NCI-H526 (cell line): ENCODE data around the gene COPS6.

Experiments used
- DNase-seq, 2 experiments: peaks; one replicate each; lab custom pipeline; 2025; lab: John Stamatoyannopoulos, UW

Gene COPS6

GRCh38 chr7:100079024-100079560 lies 9.7 kb upstream of the COPS6 start:
- no peak for DNase-seq

- DNase-seq = peak; percentile 16 to 43
Observed at GRCh38 chr7:100080907-100081534, 7.7 kb upstream of the COPS6 start.

- DNase-seq = peak; percentile 98 to 99
Observed at GRCh38 chr7:100081535-100082102, 7.2 kb upstream of the COPS6 start, which contains the start of gene ZNF3. Gene ZNF3 (minus strand): TSS chr7:100081723. CDS start chr7:100077357, 4,366 bp downstream.

- DNase-seq = no peak
Observed at GRCh38 chr7:100082978-100083377, 5.8 kb upstream of the COPS6 start.

- DNase-seq = no peak
Observed at GRCh38 chr7:100085515-100085914, 3.3 kb upstream of the COPS6 start.

GRCh38 chr7:100087055-100087750 lies 1.6 kb upstream of the COPS6 start:
- no peak for DNase-seq

- no peak for DNase-seq
Observed at GRCh38 chr7:100088095-100088620, 611 bp upstream of the COPS6 start.

- no peak for DNase-seq
Observed at GRCh38 chr7:100089458-100090196, 858 bp downstream of the COPS6 start.

GRCh38 chr7:100090527-100091410 lies 2.0 kb downstream of the COPS6 start:
- peak in 1 of 2 experiments; percentile 44 for DNase-seq

- peak; percentile 33 to 58 for DNase-seq
Observed at GRCh38 chr7:100091411-100092181, 2.8 kb downstream of the COPS6 start.

GRCh38 chr7:100093054-100093453 lies 4.3 kb downstream of the COPS6 start:
- DNase-seq = no peak

GRCh38 chr7:100093498-100093897 lies 4.7 kb downstream of the COPS6 start:
- DNase-seq = no peak

- no peak for DNase-seq
Observed at GRCh38 chr7:100093925-100094486, 5.2 kb downstream of the COPS6 start.

GRCh38 chr7:100095289-100095688 lies 6.5 kb downstream of the COPS6 start:
- DNase-seq = no peak

GRCh38 chr7:100095704-100096103 lies 6.9 kb downstream of the COPS6 start:
- no peak for DNase-seq

- DNase-seq = no peak
Observed at GRCh38 chr7:100098913-100099312, 10.1 kb downstream of the COPS6 start.

- DNase-seq = no peak
Observed at GRCh38 chr7:100099452-100099851, 10.7 kb downstream of the COPS6 start.

- DNase-seq = peak; percentile 95 to 98
Observed at GRCh38 chr7:100100420-100101015, 11.7 kb downstream of the COPS6 start.
